HepG2 (cell line): ENCODE measurements around the gene SIM1. TPM values are rescaled to one million over a fixed set of nuclear protein-coding genes. Genes with fewer than 3 reads are reported as not detected.
"Not testable (repeated sequence)": the region's sequence is repeated elsewhere in the genome, so short reads cannot be mapped to it uniquely, and the experiment has no call there.

Experiments
- ATAC-seq: fragments of 200-7000 bp; cut with Tn5 transposase; 3 replicates; pipeline ENCODE4 v1.9.1; 2020; ENCODE audit warnings: mild to moderate bottlenecking, moderate library complexity
- BruUV-seq: library from RNA; stranded (reverse); fragments of 400-500 nt; replicated peaks from 2 replicates; lab custom pipeline; 2021; lab: Mats Ljungman, UMichigan
- CTCF ChIA-PET: fragments of 300-600 bp; formaldehyde crosslinking; extraction: SDS; loops from one replicate; lab custom pipeline; 2021; ENCODE audit warnings: low total read pairs, inconsistent platforms, low intra/inter-chr PET ratio; lab: Yijun Ruan, JAX
- POLR2A ChIA-PET: fragments of 350-600 bp; sonication (Branson Sonifier 250); formaldehyde crosslinking; loops from one replicate; lab custom pipeline; 2020; ENCODE audit warnings: antibody characterized with exemption, inconsistent platforms; lab: Yijun Ruan, JAX
- DNase-seq: peaks from one replicate; pipeline ENCODE4 v3.0.0-alpha.2; 2015; ENCODE audit warnings: low spot score
- FAIRE-seq: peaks from 3 replicates; lab custom pipeline; 2011; peaks lifted over from hg19 to GRCh38; lab: Jason Lieb, UNC
- H2AFZ ChIP-seq: one replicate; pipeline ENCODE4 v1.6.1; 2011; ENCODE audit warnings: low read length, inconsistent platforms
- H3K27ac ChIP-seq: fragments of 300-600 bp; 3 replicates; pipeline ENCODE4 v1.8.0; 2011; ENCODE audit warnings: mixed run types, mild to moderate bottlenecking, mixed read lengths, low read length, inconsistent platforms; ENCODE audit not compliant: insufficient read depth; ENCODE audit errors: extremely low read length
- H3K27me3 ChIP-seq, 2 experiments: fragments of 200-600 bp in 1 of 2; 2 replicates in 1 of 2; 3 replicates in 1 of 2; pipeline versions ENCODE4 v1.6.0 to v1.8.0; 2011; ENCODE audit warnings: low read length in 2 of 2, mild to moderate bottlenecking in 2 of 2, moderate library complexity in 2 of 2, inconsistent platforms in 1 of 2; ENCODE audit not compliant: insufficient read depth in 2 of 2, control insufficient read depth in 1 of 2
- H3K36me3 ChIP-seq, 2 experiments: fragments of 200-600 bp in 1 of 2; replicated peaks in 1 of 2; 2 replicates in 1 of 2; 3 replicates in 1 of 2; pipeline versions ENCODE4 v1.5.1 to v1.8.0; 2011; ENCODE audit warnings: low read length in 2 of 2, inconsistent platforms in 1 of 2; ENCODE audit not compliant: insufficient read depth in 2 of 2, control insufficient read depth in 1 of 2
- H3K4me1 ChIP-seq: 2 replicates; pipeline ENCODE4 v1.5.1; 2012; ENCODE audit warnings: low read length, inconsistent platforms; ENCODE audit not compliant: insufficient read depth
- H3K4me2 ChIP-seq: 2 replicates; pipeline ENCODE4 v1.6.0; 2011; ENCODE audit warnings: low read depth, low read length, inconsistent platforms
- H3K4me3 ChIP-seq, 3 experiments: fragments of 200-600 bp in 1 of 3; sonication (generic), shearing (Covaris generic) in 1 of 3; replicated peaks in 1 of 3; 2 replicates each; pipeline ENCODE4 v1.5.1; 2011 to 2016; ENCODE audit warnings: low read length in 3 of 3, inconsistent platforms in 2 of 3, low read depth in 2 of 3, mild to moderate bottlenecking in 2 of 3, control low read depth in 1 of 3, mixed read lengths in 1 of 3; ENCODE audit not compliant: insufficient read depth in 1 of 3
- H3K79me2 ChIP-seq: one replicate; pipeline ENCODE4 v1.6.1; 2011; ENCODE audit warnings: low read length, inconsistent platforms; ENCODE audit not compliant: insufficient read depth
- H3K9ac ChIP-seq: 2 replicates; pipeline ENCODE4 v1.6.0; 2011; ENCODE audit warnings: mild to moderate bottlenecking, low read depth, low read length, inconsistent platforms; ENCODE audit not compliant: insufficient read depth
- H3K9me3 ChIP-seq: 2 replicates; pipeline ENCODE4 v1.5.1; 2012; ENCODE audit warnings: mild to moderate bottlenecking, low read length
- H4K20me1 ChIP-seq: 2 replicates; pipeline ENCODE4 v1.6.0; 2011; ENCODE audit warnings: inconsistent platforms, mild to moderate bottlenecking, low read length, moderate library complexity; ENCODE audit not compliant: insufficient read depth
- FOXA1 ChIP-seq, 2 experiments: fragments of 450-650 bp in 1 of 2; sonication (generic) in 1 of 2; formaldehyde crosslinking in 1 of 2; IDR thresholded peaks; 2 replicates each; pipeline versions ENCODE4 v1.4.0 to v1.6.1; 2016 to 2020; ENCODE audit warnings: missing genetic modification reagents in 1 of 2
- FOXA3 ChIP-seq: IDR thresholded peaks from 2 replicates; pipeline ENCODE4 v1.6.1; 2016; ENCODE audit warnings: missing genetic modification reagents, missing compliant biosample characterization
- HOXA3 ChIP-seq: sonication (generic); formaldehyde crosslinking; IDR thresholded peaks from 2 replicates; pipeline ENCODE4 v1.5.0; 2020; ENCODE audit warnings: missing genetic modification reagents
- WGBS: methylation state at CpG from one replicate; pipeline ENCODE4 v1.1.6; 2017; ENCODE audit warnings: low lambda C conversion rate; 5-methylcytosine and 5-hydroxymethylcytosine counted together
- in situ Hi-C: cut with HindIII; loops from 2 replicates; pipeline ENCODE4 v1.10.0; 2017; ENCODE audit warnings: low pct_unique_long_range_greater_than_20kb; ENCODE audit not compliant: extremely low pct_ligation_motif_present
- intact Hi-C: fragments of 100-400 bp; cut with micrococcal nuclease; formaldehyde crosslinking; loops from one replicate; pipeline ENCODE4 v1.10.0; 2022; ENCODE audit not compliant: unreplicated experiment
- polyA plus RNA-seq, 8 experiments: library from polyadenylated mRNA; depleted of rRNA in 3 of 8; stranded (reverse) in 7 of 8; unstranded in 1 of 8; fragments of >200 nt; fragmentation: Illumina TruSeq in 4 of 8; extraction: Trizol in 4 of 8; gene quantifications; 2 replicates each; pipeline versions ENCODE4 v1.2.1 to v1.2.3, GENCODE V29; 2011 to 2016; ENCODE audit warnings: low read depth in 4 of 8, missing spikeins in 1 of 8, mixed read lengths in 1 of 8; ENCODE audit not compliant: insufficient read depth in 1 of 8
- total RNA-seq, 5 experiments: library from RNA; depleted of rRNA; stranded (reverse); fragments of >200 nt; fragmentation: Illumina TruSeq; extraction: Trizol; gene quantifications; 2 replicates each; pipeline ENCODE4 v1.2.3, GENCODE V29; 2016; ENCODE audit warnings: low read depth in 1 of 5
- TF ChIP-seq, protein P1 (sequence below): sonication (generic); formaldehyde crosslinking; IDR thresholded peaks from 2 replicates; pipeline ENCODE4 v1.4.0; 2020; ENCODE audit warnings: missing genetic modification reagents, borderline replicate concordance

The SIM1 gene
- total and polyA plus RNA-seq, 2 of the 13 experiments (the other 11 are each of a cell fraction or from before 2014, with no cell fraction given), result not detected

DNA sequence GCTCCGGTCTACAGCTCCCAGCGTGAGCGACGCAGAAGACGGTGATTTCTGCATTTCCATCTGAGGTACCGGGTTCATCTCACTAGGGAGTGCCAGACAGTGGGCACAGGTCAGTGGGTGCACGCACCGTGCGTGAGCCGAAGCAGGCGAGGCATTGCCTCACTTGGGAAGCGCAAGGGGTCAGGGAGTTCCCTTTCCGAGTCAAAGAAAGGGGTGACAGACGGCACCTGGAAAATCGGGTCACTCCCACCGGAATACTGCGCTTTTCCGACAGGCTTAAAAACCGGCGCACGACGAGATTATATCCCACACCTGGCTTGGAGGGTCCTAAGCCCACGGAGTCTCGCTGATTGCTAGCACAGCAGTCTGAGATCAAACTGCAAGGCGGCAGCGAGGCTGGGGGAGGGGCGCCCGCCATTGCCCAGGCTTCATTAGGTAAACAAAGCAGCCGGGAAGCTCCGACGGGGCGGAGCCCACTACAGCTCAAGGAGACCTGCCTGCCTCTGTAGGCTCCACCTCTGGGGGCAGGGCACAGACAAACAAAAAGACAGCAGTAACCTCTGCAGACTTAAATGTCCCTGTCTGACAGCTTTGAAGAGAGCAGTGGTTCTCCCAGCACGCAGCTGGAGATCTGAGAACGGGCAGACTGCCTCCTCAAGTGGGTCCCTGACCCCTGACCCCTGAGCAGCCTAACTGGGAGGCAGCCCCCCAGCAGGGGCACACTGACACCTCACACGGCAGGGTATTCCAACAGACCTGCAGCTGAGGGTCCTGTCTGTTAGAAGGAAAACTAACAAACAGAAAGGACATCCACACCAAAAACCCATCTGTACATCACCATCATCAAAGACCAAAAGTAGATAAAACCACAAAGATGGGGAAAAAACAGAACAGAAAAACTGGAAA is 109.7 kb downstream of the SIM1 start:
- H4K20me1 ChIP-seq; H3K79me2 ChIP-seq; H3K4me1 ChIP-seq; H3K36me3 ChIP-seq; H3K27me3 ChIP-seq; H3K9ac ChIP-seq; H3K4me2 ChIP-seq; FAIRE-seq; ATAC-seq; H3K27ac ChIP-seq; CTCF ChIA-PET; H3K9me3 ChIP-seq; DNase-seq; H2AFZ ChIP-seq; H3K4me3 ChIP-seq; BruUV-seq; in situ Hi-C loops; POLR2A ChIA-PET; TF ChIP-seq FOXA1 (IDR thresholded peaks at IDR 0.05): not testable (repeated sequence)
- TF ChIP-seq HOXA3 (CRISPR knock-in tag) (0 out of 2 replicates have a peak, but pooled peaks have one; percentile 16), FOXA1 (CRISPR knock-in tag; IDR thresholded peaks at IDR 0.05) (peak; percentile 52), FOXA3 (CRISPR knock-in tag) (peak; percentile 33; the same call in 1 of the 2 replicates)
- TF ChIP-seq, protein P1, sequence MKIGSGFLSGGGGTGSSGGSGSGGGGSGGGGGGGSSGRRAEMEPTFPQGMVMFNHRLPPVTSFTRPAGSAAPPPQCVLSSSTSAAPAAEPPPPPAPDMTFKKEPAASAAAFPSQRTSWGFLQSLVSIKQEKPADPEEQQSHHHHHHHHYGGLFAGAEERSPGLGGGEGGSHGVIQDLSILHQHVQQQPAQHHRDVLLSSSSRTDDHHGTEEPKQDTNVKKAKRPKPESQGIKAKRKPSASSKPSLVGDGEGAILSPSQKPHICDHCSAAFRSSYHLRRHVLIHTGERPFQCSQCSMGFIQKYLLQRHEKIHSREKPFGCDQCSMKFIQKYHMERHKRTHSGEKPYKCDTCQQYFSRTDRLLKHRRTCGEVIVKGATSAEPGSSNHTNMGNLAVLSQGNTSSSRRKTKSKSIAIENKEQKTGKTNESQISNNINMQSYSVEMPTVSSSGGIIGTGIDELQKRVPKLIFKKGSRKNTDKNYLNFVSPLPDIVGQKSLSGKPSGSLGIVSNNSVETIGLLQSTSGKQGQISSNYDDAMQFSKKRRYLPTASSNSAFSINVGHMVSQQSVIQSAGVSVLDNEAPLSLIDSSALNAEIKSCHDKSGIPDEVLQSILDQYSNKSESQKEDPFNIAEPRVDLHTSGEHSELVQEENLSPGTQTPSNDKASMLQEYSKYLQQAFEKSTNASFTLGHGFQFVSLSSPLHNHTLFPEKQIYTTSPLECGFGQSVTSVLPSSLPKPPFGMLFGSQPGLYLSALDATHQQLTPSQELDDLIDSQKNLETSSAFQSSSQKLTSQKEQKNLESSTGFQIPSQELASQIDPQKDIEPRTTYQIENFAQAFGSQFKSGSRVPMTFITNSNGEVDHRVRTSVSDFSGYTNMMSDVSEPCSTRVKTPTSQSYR (CRISPR knock-in tag), result peak; percentile 73; the same call in 1 of the 2 replicates
- WGBS, result 79% methylated on average over 26 of the region's 35 CpGs
- intact Hi-C loops, result loop anchor here (10.0 kb wide), 1 partner anchor 1960 kb away; no protein-coding TSS in a partner anchor
